Astrocyte (in vitro differentiated cells and primary cell): ENCODE results near the gene KRTAP9-2.
"Not testable (repeated sequence)": the region's sequence is repeated elsewhere in the genome, so short reads cannot be mapped to it uniquely, and the experiment has no call there.

Source experiments
- EZH2 ChIP-seq: IDR thresholded peaks from 2 replicates; pipeline ENCODE4 v1.6.1; 2012; ENCODE audit warnings: mild to moderate bottlenecking, low read length, inconsistent platforms; ENCODE audit not compliant: insufficient read depth
- TF ChIP-seq, protein P1 (sequence below): IDR thresholded peaks from 2 replicates; pipeline ENCODE4 v1.5.1; 2011; ENCODE audit warnings: low read depth, mild to moderate bottlenecking, inconsistent platforms, low read length, moderate library complexity; ENCODE audit not compliant: insufficient read depth

DNA sequence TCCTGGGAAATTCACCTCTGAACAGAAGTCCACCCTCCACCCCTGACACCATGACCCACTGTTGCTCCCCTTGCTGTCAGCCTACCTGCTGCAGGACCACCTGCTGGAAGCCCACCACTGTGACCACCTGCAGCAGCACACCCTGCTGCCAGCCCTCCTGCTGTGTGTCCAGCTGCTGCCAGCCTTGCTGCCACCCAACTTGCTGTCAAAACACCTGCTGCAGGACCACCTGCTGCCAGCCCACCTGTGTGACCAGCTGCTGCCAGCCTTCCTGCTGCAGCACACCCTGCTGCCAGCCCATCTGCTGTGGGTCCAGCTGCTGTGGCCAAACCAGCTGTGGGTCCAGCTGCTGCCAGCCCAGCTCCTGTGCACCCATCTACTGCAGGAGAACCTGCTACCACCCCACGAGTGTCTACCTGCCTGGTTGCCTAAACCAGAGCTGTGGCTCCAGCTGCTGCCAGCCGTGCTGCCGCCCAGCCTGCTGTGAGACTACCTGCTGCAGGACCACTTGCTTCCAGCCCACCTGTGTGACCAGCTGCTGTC is 49.3 kb downstream of the KRTAP9-2 start, which contains the start of gene KRTAP9-7:
- TF ChIP-seq, protein P1, sequence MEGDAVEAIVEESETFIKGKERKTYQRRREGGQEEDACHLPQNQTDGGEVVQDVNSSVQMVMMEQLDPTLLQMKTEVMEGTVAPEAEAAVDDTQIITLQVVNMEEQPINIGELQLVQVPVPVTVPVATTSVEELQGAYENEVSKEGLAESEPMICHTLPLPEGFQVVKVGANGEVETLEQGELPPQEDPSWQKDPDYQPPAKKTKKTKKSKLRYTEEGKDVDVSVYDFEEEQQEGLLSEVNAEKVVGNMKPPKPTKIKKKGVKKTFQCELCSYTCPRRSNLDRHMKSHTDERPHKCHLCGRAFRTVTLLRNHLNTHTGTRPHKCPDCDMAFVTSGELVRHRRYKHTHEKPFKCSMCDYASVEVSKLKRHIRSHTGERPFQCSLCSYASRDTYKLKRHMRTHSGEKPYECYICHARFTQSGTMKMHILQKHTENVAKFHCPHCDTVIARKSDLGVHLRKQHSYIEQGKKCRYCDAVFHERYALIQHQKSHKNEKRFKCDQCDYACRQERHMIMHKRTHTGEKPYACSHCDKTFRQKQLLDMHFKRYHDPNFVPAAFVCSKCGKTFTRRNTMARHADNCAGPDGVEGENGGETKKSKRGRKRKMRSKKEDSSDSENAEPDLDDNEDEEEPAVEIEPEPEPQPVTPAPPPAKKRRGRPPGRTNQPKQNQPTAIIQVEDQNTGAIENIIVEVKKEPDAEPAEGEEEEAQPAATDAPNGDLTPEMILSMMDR, result not testable (repeated sequence)
- TF ChIP-seq EZH2, result not testable (repeated sequence)
